Activated CD4-positive, alpha-beta T cell treated with anti-CD3 and anti-CD28 coated beads, Interleukin-2, amount 50 U/mL, for 4 hours (primary cell): ENCODE results near the gene INTS11.

Experiments
- DNase-seq, 2 experiments: peaks; one replicate each; pipeline ENCODE4 v3.0.0-alpha.2; 2020

INTS11 gene

GRCh38 chr1:1357871-1358432 lies 33.5 kb upstream of the INTS11 start:
- DNase-seq: no peak

DNA sequence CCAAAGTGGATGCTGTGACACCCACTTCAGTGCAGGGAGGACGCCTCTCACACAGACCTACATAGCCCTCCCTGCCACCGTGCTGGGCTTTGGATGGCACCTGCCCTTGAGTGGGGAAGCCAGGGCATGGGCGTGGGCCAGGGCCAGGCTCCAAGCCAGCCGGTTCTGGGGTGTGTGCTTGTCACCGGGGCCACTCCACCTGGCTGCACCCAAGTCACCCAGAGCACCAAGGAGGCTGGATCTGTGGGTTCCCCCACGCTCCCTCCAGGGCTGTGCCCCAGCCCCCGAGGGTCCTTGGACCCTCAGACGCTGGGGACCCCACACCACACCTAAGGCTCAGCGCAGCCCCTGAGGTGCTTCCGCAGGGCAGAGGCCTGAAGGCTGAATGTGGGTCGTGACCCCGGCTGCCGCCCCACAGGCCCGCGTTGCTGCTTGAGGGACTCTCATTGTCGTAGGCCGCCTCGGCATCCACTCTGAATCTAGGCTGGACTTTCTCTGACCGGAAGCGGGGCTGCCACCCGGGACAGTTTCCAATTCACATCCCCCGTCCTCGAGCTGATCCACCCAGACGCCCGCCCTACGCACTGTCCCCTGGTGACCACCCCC lies 32.4 kb upstream of the INTS11 start:
- no peak for DNase-seq

- no peak for DNase-seq
Observed at GRCh38 chr1:1356166-1356795, 31.8 kb upstream of the INTS11 start.

DNA sequence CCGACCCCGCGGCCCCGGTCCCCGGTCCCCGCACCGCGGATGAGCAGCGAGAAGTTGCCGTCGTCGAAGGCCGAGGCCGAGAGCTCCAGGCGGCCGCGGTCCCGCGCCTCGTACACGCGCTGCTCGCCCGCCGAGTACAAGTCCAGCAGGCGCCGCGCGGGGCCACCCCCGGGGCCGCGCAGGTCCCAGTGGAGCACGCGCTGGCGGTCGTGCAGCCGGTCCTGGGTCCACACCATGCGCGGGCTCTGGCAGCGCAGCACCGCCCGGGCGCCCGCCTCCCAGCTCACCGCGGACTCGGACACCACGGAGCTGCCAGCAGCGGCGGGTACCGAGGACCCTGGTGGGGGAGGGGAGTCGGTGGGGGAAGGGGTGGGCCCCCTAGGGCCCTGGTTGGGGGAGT lies 31.0 kb upstream of the INTS11 start:
- no peak for DNase-seq

- DNase-seq: no peak
Observed at GRCh38 chr1:1354271-1355247, 30.1 kb upstream of the INTS11 start.

GRCh38 chr1:1353389-1354151 lies 29.1 kb upstream of the INTS11 start:
- no peak for DNase-seq

DNA sequence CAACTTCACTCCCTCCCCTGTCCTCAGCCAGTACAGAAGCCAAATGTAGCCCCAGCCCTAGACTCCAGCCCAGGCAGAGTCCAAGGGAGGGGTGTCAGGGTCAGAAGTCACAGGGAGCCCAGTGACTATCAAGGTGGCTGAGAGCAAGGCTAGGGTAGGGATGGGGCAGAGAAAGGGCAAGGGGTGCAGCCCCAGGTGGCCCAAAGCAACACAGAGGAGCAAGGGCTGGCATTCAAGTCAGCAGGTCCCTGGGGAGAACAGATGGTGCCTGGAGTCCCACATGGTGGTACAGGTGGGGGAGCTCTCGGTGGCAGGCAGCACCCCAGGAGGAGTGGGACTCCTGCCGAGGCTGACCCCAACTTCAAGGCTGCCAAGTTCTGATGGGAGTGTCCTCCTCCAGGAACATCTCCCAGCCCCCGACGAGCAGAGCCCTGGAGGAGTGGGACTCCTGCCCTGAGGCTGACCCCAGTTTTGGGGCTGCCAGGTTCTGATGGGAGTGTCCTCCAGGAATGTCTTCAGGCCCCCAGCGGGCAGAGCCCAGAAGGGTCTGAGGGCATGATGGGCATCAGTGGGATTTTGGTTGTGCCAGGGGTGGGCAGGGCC lies 28.4 kb upstream of the INTS11 start:
- no peak for DNase-seq

- no peak for DNase-seq
Observed at GRCh38 chr1:1351511-1352427, 27.3 kb upstream of the INTS11 start.

DNA sequence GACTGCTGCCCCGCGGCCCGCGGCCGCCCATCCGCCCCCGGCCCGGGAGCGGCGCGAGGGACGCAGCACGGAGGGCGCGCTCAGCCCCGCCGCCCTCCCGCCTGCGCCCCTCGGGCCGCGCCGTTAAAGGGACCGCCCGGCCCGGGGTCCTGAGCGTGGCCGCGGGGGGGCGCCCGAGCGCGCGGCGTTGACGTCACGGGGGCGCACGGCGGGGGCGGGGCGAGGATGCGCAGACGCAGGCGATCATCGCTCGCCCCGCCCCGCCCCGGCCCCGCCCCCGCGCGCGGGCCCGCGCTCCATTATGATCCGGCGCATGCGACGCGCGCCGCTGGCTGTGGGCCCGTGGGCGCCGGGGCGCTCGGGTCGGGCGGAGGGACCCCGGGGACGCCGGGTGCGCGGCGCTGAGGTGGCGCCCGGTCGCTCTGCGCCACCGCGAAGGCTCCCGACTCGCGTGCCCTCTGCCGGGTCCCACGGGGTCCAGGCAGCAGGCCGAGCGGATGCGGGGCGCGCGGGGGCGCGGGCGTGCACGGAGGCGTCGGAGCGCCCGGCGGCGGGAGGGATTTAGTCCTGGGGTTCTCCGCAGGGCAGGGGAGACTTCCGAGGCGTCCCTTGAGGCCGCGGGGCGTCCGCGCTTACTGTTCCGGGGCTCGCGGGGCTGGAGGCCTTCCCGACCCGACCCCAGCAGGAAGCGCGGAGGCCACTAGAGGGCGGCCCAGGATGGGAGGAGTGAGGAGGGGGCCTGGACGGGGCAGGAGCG lies 25.0 kb upstream of the INTS11 start, which contains the start of gene DVL1:
Gene DVL1 (minus strand): TSS at position 163 of the 757 bp plus-strand sequence. CDS start 353 bp downstream, outside the sequence.
- peak; percentile 53 to 60 for DNase-seq

GRCh38 chr1:1348420-1349255 lies 24.2 kb upstream of the INTS11 start:
- DNase-seq: no peak

DNA sequence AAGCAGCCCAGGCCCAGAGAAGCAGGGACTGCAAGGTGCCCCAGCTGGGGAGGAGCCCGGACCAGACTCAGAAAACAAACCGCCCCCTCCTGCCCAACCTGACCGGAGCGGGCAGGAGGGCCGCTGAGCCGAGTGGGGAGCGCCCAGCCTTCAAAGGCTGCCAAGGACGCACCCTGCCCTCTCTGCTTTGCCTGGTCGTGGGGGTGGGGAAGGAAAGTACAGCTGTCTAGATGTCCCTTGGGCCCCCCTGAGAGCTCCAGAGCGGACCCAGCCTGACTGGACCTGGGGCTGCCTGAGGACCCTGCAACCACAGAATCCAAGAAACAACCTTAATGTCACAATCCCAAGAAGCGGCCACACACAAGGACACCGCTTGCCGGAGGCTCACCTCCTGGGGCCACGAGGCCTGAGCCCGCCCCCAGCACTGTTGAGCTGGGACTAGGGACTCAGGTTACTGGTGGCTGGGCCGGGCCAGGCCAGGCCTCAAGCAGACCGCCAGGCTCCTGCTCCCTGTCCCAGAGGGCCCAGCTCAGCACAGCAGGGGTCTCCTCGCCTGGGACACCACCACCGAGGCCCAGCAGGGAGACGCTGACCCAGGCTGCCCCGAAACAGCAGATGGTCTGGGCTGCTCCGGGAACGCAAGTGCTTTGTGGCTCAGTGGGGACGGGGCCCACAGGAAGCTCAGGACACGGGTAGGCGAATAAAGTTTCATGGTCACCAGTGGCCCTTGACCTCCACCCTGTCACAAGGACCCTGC lies 23.4 kb upstream of the INTS11 start:
- DNase-seq: no peak

DNA sequence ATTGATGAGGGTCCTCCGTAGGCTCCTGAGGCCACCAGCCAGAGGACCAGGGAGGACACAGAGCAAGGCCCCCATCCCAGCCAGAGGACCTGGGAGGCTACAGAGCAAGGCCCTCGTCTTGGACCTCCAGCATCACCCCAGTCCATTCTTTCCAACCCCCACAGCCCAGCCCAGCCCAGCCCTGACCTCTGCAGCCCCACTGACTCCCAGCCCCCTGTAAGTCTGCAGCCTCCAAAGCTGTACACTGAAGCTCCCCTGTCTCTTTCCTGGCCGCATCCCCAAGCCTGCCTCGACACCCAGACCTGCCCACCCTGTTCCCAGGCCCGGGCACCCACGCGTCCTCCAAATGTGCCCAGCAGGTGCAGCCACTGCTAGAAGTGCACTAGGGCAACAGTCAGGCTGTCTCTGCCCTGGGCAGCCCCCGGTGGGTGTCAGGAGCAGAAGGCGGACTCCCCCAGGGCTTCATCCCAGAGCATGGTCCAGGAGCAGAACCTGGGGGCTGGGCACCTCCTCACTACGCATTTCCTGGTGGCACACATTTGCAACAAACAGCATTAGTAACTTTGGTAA lies 22.7 kb upstream of the INTS11 start:
- no peak for DNase-seq

- DNase-seq: no peak
Observed at GRCh38 chr1:1346501-1346890, 22.0 kb upstream of the INTS11 start.

DNA sequence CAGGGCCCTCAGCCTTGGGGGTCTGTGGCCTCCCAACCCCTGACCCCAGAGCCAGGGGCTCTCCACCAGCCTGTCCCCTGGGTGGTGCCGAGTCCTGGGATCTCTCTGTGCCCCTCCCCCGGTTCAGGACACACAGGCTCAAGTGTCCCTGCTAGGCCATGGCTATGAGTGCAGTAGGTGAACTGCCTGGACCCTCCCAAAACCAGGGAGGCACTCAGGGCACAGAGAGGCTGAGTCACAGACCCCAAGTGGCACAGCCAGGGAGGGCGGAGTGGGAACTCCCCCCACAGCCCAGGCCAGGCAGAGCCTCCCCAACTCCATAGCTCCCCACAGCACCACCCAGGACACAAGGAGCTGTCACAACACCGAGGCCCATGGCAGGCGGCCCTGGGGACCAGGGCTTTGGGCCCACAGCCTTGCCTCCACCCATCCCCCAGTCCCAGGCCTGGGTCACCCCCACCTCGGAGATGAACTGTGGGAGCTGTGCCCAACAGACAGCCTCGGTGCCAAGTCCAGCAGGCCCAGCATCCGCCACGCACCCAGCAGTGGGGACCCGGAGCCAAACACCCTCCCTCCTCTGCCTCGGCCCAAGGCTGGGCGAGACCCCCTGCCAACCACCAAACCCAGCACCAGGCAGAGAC lies 21.5 kb upstream of the INTS11 start:
- DNase-seq: no peak

DNA sequence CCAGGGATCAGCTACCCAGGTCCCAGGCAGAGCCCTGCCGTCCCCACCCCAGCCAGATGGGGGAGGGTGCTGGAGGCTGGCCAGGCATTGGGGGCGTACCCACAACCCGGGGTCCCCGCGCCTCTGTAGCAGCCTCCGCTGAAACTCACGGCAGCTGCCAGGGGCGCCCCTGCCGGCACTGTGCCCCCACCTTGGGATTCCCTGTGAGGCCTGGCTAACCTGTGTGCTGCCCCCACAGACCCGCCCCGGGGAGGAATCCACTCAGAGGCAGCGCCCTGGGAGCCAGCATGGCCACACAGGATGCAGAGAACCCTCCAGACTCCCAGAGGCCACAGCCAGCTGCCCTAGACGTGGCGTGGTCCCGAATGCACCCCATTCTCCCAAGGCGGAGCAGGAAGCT lies 20.9 kb upstream of the INTS11 start:
- no peak for DNase-seq

- peak; percentile 55 to 58 for DNase-seq
Observed at GRCh38 chr1:1344655-1345361, 20.3 kb upstream of the INTS11 start.
